HUDEP-2 (cell line): Measurements from ENCODE around the gene CDH2.

ENCODE experiments used
- DNase-seq, 76 experiments: peaks; one replicate each; lab custom pipeline; 2025; ENCODE audit not compliant: unreplicated experiment in 76 of 76; lab: John Stamatoyannopoulos, UW

The CDH2 gene

GRCh38 chr18:28171837-28172236, 5.1 kb downstream of the CDH2 start:
- DNase-seq = no peak

DNA sequence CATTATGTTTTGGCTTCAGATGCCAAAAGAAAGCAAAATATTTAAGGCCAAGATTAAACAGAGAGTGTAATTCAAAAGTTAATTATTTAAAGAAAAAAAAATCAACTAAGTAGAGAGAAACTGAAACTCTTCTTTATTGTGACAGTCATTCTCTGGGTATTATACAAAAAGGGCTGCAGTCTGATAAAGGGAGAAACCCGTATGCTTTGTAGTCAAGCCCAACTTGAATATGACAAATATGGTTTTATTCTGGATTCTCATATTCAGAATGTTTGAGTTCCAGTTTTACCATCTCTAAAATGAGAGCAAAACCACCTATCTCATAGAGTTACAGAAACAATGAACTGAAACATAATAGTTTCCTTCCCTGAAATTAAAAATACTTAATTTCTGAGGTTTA, 8.2 kb downstream of the CDH2 start:
- DNase-seq = no peak

DNA sequence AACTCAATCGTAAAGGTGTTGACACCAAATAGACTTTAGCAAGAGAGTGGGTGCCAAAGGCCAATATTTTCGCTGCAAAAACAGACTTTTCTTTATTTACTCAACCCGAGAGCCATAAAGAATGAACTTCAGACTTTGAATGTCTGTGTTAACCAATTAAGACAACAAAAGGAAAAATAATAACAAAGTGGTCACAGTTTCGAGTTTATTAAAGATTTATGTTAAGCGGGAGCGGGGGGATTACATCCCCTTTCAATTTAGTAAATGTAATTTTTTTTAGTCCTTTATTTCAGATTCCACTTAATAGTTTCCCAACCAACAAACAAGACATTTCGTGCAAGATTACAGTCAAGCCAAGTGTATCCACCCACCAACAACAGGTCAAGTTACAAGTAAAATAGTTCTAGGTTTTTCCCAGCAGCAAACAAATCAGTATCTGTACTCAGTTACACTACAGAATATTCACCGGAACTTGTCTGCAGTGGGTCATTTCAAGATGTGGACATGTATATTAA, 9.0 kb downstream of the CDH2 start:
- DNase-seq = no peak

DNA sequence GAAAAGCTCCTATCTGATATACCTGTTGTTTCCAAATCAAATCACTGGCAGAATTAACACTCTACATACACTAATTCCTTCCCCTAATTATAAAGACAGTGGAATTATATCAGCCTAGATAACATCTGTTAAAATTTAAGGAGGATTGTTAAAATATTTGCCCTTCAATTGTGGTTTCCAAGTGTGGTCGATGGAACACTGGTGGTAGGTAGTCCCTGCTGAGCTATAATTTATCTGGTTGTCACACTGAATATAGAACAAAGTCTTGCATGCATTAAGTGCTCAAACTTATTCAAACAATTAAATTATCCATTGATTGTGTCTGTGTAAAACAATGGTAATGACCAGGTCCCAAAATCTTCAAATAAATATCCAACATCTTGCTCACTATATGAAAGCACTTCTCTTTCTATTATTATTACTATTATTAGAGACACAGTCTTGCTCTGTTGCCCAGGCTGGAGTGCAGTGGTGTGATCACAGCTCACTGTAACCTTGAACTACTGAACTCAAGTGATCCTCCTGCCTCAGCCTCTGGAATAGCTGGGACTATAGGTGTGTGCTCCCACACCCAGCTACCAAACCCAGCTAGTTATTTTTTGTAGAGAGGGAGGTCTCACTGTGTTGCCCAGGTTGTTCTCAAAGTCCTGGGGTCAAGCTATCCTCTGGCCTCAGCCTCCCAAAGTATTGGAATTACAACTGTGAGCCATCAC, 12.0 kb downstream of the CDH2 start:
- DNase-seq = no peak

DNA sequence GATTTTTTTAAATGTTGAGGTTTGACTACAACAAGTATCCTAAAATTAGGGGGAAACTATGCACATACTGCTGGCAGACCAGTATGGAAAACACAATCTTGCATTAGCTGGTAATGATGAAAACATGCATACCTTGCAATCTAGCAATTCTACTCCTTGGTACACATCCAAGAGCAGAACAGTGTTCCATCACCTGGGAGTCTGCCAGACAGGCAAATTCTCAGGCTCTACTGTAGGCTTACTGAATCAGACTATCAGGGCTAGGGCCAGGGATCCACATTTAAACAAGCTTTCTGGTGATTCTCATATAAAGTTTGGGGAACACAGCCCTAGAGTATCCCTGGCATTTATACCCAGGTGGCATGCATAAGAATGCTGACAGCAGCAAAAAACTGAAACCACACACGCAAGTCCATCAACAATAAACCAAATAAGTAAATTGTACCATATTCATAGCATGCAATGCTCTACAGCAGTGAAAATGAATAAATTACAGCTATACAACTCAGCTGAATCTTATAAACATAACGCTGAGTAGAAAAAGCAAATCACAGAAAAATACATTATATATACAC, 13.6 kb downstream of the CDH2 start:
- no peak for DNase-seq

DNA sequence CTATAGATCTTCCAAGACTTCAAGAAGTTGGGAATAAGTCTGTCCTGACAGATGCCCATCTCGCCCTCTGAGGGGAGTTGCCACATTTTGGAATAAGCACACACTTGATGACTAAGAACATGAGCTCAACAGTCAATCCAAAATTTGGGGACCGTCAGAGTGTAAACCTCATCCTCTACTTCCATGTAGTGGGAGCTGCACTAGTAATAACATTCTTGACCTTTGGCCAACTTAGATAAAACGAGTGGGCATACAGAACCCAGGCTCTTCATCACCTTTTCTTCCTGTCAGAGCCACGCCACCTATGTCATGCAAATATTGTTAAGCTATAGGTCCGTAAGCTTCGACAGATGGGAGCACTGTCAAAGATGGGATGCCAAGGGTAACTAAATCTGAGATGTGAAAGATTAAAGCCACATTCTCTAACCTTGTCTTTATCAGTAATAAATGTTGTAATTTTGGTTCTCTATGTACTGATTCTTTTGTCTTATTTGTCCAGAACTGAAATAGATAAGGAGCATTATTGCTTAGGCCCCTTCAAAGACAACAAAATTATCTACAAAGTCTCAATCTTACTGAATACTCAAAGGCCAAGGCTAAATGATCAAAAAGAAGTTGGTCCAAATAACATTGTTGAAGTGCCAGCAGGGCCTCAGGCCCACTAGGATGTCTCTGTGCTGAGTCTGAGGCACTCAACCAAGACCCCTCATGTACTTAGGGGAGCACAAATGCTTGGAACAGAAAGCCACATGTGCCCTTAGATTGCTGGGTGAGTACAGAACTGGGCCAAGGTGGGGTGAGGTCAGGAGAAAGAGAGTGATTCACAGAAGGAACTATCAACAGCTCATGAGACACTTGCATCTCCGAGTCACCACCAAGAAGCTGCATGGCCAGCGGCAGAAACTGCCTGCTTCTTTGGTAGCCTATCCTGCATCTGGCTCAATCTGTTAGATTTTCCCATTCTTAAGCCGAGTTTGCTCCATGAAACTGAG, 15.0 kb downstream of the CDH2 start:
- no peak for DNase-seq

DNA sequence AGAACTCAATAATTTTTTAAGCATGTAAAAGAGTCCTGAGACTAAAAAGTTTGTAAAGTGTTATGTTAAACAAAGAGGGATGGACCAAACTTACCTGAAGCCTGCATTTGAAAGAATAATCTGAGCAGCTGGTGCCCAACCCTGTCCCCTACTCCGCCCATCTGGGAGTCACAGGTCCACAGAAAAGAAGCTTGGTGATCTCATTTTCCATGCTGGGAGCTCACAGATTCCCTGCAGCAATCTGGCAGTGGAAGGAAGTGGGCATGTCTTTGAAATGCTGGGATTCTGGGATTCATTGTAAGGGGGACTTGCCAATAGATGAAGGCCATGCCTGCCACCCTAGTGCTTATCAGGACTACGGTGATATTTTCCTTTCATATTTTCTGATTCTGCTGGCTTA, 17.9 kb downstream of the CDH2 start:
- no peak for DNase-seq

- no peak for DNase-seq
Measured at GRCh38 chr18:28158083-28158581, 18.8 kb downstream of the CDH2 start.

- no peak for DNase-seq
Measured at GRCh38 chr18:28153485-28154065, 23.4 kb downstream of the CDH2 start.

DNA sequence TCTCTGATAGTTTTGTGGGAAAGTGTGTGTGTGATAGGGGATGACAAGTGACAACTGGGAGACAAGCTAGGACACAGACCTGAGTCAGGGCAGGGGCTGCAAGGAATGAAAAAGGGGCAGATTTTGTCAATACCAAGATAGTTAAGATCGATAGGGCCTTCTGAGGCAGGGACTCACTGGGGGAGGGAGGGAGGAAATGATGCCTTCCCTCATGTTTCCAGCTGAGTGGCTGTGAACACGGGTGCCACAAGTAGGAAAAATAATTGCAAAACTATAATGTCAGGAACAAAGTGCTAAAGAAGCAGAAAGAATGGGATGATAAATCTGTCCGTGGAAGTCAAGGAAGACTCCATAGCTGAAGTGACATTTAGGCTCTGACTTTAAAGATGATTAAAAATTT, 24.2 kb downstream of the CDH2 start:
- no peak for DNase-seq

DNA sequence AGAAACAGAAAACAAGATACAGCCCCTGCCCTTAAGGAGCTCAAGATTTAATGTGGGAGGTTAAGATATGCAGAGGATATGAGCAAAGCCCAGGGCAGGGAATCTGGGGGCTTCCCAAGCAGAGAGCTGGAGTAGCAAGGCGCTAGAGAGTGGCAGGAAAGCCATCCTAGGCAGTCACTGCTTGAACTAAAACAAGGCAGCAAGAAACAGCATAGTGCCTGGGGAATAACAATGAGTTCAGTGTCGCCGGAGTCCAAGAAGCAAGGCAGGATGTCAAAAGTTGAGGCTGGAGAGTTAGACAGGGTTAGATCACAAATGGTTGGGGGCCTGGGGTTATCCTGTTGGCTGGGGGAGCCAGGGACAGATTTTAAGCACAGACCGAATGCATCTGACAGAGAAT, 24.6 kb downstream of the CDH2 start:
- DNase-seq = no peak

- no peak for DNase-seq
Measured at GRCh38 chr18:28151434-28151833, 25.5 kb downstream of the CDH2 start.

GRCh38 chr18:28150925-28151324, 26.0 kb downstream of the CDH2 start:
- no peak for DNase-seq

DNA sequence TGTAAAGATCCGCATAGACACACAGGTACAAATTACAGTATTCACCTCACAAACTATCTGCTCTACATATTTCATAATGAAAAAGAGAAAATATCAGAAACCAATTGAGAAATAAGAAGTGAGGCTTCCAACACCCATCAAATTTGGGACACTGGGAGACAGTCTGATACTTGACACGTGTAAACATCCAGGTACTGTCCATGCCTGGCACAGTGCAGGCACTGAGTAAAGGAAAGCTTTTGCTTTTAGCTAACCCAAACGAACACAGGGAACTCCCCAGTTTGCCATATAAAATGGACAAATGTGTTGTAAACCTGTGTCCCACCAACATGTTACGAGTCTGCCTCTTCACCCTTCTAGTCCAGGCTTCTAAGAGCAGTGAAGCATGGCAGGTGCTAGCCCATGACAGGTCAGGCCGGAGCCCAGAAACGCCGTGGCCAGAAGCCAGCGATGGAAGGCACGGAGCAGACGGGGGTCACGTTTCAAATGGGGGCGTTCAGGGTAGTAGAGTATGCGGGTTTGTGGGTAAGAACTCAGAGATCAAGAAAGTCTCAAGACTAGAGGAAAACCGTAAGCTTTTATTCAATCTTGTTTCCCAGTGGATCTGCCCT, 27.0 kb downstream of the CDH2 start:
- DNase-seq = no peak

DNA sequence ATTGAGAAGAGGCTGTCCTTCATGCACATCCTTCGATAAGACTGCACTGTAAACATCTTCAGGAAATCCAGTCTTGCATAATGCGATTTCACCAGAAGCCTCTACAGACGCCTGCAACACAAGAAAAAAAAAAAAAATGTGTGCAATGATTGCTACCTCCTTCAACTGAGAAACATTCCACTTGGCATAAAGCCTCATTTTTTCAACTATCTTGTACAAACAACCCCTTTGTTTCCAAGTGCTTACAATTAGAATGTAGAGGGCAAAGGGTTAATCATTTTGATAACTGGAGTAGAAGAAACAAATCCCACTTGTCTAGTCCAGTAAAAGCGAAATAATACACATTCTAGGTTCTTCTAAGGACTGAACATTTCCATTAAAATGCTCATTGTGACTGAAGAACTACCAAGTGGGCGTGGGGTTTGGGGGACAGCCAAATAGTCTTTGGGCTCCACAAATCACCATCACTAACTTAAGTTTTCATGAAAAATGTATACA, 29.2 kb downstream of the CDH2 start:
- DNase-seq = no peak

DNA sequence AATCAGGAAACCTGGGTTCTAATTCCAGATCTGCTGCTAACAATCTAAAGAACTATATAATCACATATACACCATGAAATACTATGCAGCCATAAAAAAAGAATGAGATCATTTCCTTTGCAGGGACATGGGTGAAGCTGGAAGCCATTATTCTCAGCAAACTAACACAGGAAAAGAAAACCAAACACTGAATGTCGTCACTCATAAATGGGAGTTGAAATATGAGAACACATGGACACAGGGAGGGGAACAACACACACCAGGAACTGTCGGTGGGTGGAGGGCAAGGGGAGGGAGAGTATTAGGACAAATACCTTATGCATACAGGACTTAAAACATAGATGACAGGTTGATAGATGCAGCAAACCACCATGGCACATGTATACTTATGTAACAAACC, 33.2 kb downstream of the CDH2 start:
- no peak for DNase-seq

DNA sequence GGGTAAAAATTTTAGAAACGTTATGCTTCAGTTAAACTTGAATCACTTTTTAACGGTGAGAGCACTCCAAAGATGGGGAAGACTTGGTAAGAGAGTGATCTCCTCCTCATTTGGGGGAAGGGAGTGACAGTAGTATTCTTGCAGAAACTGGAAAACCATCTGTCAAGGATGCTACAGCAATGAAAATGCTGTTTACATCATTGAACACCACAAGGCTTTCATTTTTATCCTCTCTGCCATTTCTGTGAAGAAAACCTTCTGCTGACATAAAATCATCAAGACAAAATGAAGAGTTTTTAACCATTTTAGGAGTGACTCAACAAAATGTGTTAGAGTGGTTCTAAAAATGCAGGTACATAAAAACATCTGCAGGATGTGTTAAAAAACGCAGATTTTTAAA, 38.1 kb downstream of the CDH2 start:
- DNase-seq = no peak

DNA sequence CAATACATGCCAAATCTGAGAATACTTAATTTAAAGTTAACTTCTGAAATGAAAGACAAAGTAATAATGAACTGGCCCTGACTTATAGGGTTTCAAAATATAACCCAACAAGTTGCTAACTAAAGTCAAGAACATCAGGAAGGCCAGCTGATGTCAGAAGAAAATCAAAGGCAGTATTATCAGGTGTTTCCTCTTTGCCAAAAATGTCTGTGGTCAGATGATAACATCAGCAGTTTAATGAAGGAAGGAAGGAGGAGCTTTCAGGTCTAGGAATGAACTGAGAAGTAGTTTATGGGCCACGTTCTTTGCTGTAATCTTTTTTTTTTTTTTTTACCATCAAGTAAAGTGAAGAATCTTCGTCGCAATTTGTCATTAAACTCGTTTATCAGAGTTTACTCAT, 40.9 kb downstream of the CDH2 start:
- no peak for DNase-seq

- no peak for DNase-seq
Measured at GRCh38 chr18:28134774-28135173, 42.2 kb downstream of the CDH2 start.

DNA sequence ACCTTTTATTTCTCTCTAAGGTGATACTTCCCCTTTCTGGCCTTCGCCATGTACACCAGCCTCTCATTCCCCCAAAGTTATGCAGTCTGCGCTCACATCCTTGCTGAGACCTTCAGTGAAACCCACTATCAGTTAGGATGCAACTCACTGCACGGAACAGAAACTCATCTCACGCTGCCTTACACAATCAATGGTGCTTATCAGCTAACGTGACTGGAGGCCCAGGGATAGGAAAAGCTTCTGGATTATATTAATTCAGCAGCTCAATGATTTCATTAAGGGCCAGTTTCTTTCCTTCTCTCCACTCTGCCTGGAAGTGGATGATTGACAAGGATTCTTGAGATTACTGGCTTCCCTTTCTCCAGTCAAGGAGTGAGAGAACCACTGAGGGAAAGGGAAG, 44.8 kb downstream of the CDH2 start:
- no peak for DNase-seq
